IPS DF 4.7 (cell line): ENCODE results near the gene GAB3.
"Not testable (repeated sequence)": the region's sequence is repeated elsewhere in the genome, so short reads cannot be mapped to it uniquely, and the experiment has no call there.

Experiments used
- DNase-seq: peaks from one replicate; pipeline ENCODE4 v3.0.0-alpha.2; 2013; ENCODE audit warnings: low spot score; ENCODE audit errors: extremely low read depth

The GAB3 gene

GRCh38 chrX:154721155-154721554, 29.7 kb downstream of the GAB3 start:
- no peak for DNase-seq

- no peak for DNase-seq
Observed at GRCh38 chrX:154720067-154720466, 30.8 kb downstream of the GAB3 start.

- DNase-seq: no peak
Observed at GRCh38 chrX:154719132-154719675, 31.7 kb downstream of the GAB3 start.

GRCh38 chrX:154718616-154719015, 32.3 kb downstream of the GAB3 start:
- no peak for DNase-seq

GRCh38 chrX:154717824-154718223, 33.1 kb downstream of the GAB3 start:
- no peak for DNase-seq

GRCh38 chrX:154715825-154716224, 35.1 kb downstream of the GAB3 start:
- no peak for DNase-seq

- DNase-seq: no peak
Observed at GRCh38 chrX:154714925-154715324, 36.0 kb downstream of the GAB3 start.

GRCh38 chrX:154712781-154713740, 37.8 kb downstream of the GAB3 start:
- DNase-seq: no peak

- DNase-seq: no peak
Observed at GRCh38 chrX:154711264-154711663, 39.6 kb downstream of the GAB3 start.

- no peak for DNase-seq
Observed at GRCh38 chrX:154710309-154710708, 40.6 kb downstream of the GAB3 start.

GRCh38 chrX:154698630-154699248, 52.1 kb downstream of the GAB3 start:
- DNase-seq: no peak

- DNase-seq: no peak
Observed at GRCh38 chrX:154696676-154697045, 54.2 kb downstream of the GAB3 start.

- DNase-seq: no peak
Observed at GRCh38 chrX:154695911-154696675, 54.8 kb downstream of the GAB3 start.

- no peak for DNase-seq
Observed at GRCh38 chrX:154693394-154693793, 57.5 kb downstream of the GAB3 start.

GRCh38 chrX:154690438-154690837, 60.4 kb downstream of the GAB3 start:
- DNase-seq: not testable (repeated sequence)

- not testable (repeated sequence) for DNase-seq
Observed at GRCh38 chrX:154672084-154672483, 78.8 kb downstream of the GAB3 start.

GRCh38 chrX:154670848-154671247, 80.0 kb downstream of the GAB3 start:
- not testable (repeated sequence) for DNase-seq

GRCh38 chrX:154661899-154662298, 89.0 kb downstream of the GAB3 start:
- no peak for DNase-seq

GRCh38 chrX:154661170-154661569, 89.7 kb downstream of the GAB3 start:
- DNase-seq: no peak

GRCh38 chrX:154660541-154660940, 90.3 kb downstream of the GAB3 start:
- no peak for DNase-seq

- no peak for DNase-seq
Observed at GRCh38 chrX:154658957-154659356, 91.9 kb downstream of the GAB3 start.

GRCh38 chrX:154658187-154658586, 92.7 kb downstream of the GAB3 start:
- DNase-seq: no peak
